IMR-90 (cell line): ENCODE data around the gene FOXL2NB. TPM values are rescaled to one million over a fixed set of nuclear protein-coding genes. Genes with fewer than 3 reads are reported as not detected.

Experiments used
- ATAC-seq: fragments of 200-7000 bp; cut with Tn5 transposase; 2 replicates; pipeline ENCODE4 v1.9.1; 2020; ENCODE audit warnings: low read depth, mild to moderate bottlenecking, moderate library complexity
- Bru-seq: library from RNA; stranded (reverse); fragments of 400-500 nt; gene quantifications from one replicate; lab custom pipeline; 2021; lab: Mats Ljungman, UMichigan
- BruChase-seq, 2 experiments: library from RNA; stranded (reverse); fragments of 400-500 nt; gene quantifications; one replicate each; lab custom pipeline; 2021; lab: Mats Ljungman, UMichigan
- BruUV-seq: library from RNA; stranded (reverse); fragments of 400-500 nt; replicated peaks from 2 replicates; lab custom pipeline; 2021; lab: Mats Ljungman, UMichigan
- CTCF ChIA-PET: fragments of 300-600 bp; formaldehyde crosslinking; extraction: SDS; loops from one replicate; lab custom pipeline; 2021; ENCODE audit warnings: antibody characterized with exemption; lab: Yijun Ruan, JAX
- POLR2A ChIA-PET: fragments of 300-600 bp; sonication (Branson Sonifier 250); formaldehyde crosslinking; loops from one replicate; lab custom pipeline; 2022; ENCODE audit warnings: antibody characterized with exemption; ENCODE audit not compliant: unreplicated experiment; lab: Charles Lee
- DNase-seq: peaks from one replicate; pipeline ENCODE4 v3.0.0; 2013
- H2AFZ ChIP-seq: replicated peaks from 2 replicates; pipeline ENCODE3; 2013; ENCODE audit warnings: low read length, mild to moderate bottlenecking; ENCODE audit not compliant: poor library complexity
- H2AK5ac ChIP-seq: 2 replicates; pipeline ENCODE4 v1.6.1; 2013; ENCODE audit warnings: low read depth, low read length, inconsistent platforms
- H2AK9ac ChIP-seq: replicated peaks from 2 replicates; pipeline ENCODE3; 2013; ENCODE audit warnings: mild to moderate bottlenecking, low read depth, low read length, moderate library complexity; ENCODE audit not compliant: poor library complexity
- H2BK120ac ChIP-seq: 2 replicates; pipeline ENCODE4 v1.6.1; 2013; ENCODE audit warnings: low read depth, low read length, inconsistent platforms
- H2BK15ac ChIP-seq: 3 replicates; pipeline ENCODE4 v1.6.1; 2013; ENCODE audit warnings: low read depth, low read length, inconsistent platforms
- H2BK20ac ChIP-seq: 2 replicates; pipeline ENCODE4 v1.6.1; 2013; ENCODE audit warnings: low read depth, mild to moderate bottlenecking, inconsistent platforms, low read length, moderate library complexity
- H2BK5ac ChIP-seq: 2 replicates; pipeline ENCODE4 v1.6.1; 2013; ENCODE audit warnings: mild to moderate bottlenecking, low read depth, low read length, inconsistent platforms; ENCODE audit not compliant: poor library complexity, severe bottlenecking
- H3K14ac ChIP-seq: replicated peaks from 2 replicates; pipeline ENCODE4 v1.6.1; 2013; ENCODE audit warnings: low read depth, low read length, inconsistent platforms
- H3K18ac ChIP-seq: 2 replicates; pipeline ENCODE4 v1.6.1; 2013; ENCODE audit warnings: low read depth, low read length, control low read depth
- H3K23ac ChIP-seq: 2 replicates; pipeline ENCODE4 v1.6.1; 2013; ENCODE audit warnings: low read depth, low read length, inconsistent platforms
- H3K27ac ChIP-seq: 2 replicates; pipeline ENCODE4 v1.5.1; 2013; ENCODE audit warnings: mild to moderate bottlenecking, control low read depth, low read length; ENCODE audit not compliant: insufficient read depth
- H3K27me3 ChIP-seq: 2 replicates; pipeline ENCODE4 v1.6.1; 2013; ENCODE audit warnings: low read length; ENCODE audit not compliant: control insufficient read depth, insufficient read depth
- H3K36me3 ChIP-seq: 2 replicates; pipeline ENCODE4 v1.6.1; 2013; ENCODE audit warnings: low read length, mixed read lengths; ENCODE audit not compliant: control insufficient read depth, insufficient read depth
- H3K4ac ChIP-seq: 2 replicates; pipeline ENCODE4 v1.6.1; 2013; ENCODE audit warnings: low read depth, low read length, inconsistent platforms
- H3K4me1 ChIP-seq: 2 replicates; pipeline ENCODE4 v1.6.1; 2013; ENCODE audit warnings: low read length, mixed read lengths; ENCODE audit not compliant: control insufficient read depth, insufficient read depth
- H3K4me2 ChIP-seq: 2 replicates; pipeline ENCODE4 v1.6.1; 2013; ENCODE audit warnings: low read depth, mild to moderate bottlenecking, control low read depth, low read length, moderate library complexity
- H3K4me3 ChIP-seq: 2 replicates; pipeline ENCODE4 v1.5.1; 2013; ENCODE audit warnings: low read depth, mild to moderate bottlenecking, control low read depth, low read length, moderate library complexity; ENCODE audit not compliant: insufficient read depth
- H3K56ac ChIP-seq: 2 replicates; pipeline ENCODE4 v1.6.1; 2013; ENCODE audit warnings: low read length, inconsistent platforms; ENCODE audit not compliant: insufficient read depth; ENCODE audit errors: extremely low read depth
- H3K79me1 ChIP-seq, 2 experiments: 2 replicates each; pipeline ENCODE4 v1.6.1; 2013; ENCODE audit warnings: low read length in 2 of 2, inconsistent platforms in 1 of 2, low read depth in 1 of 2
- H3K9ac ChIP-seq: 2 replicates; pipeline ENCODE4 v1.6.1; 2013; ENCODE audit warnings: low read depth, low read length, control low read depth
- H3K9me1 ChIP-seq: 2 replicates; pipeline ENCODE4 v1.6.1; 2013; ENCODE audit warnings: low read length, inconsistent platforms; ENCODE audit not compliant: insufficient read depth
- H3K9me3 ChIP-seq: 2 replicates; pipeline ENCODE4 v1.6.1; 2013; ENCODE audit warnings: low read length; ENCODE audit not compliant: control insufficient read depth, insufficient read depth
- H4K20me1 ChIP-seq: 2 replicates; pipeline ENCODE4 v1.6.1; 2013; ENCODE audit warnings: low read length, inconsistent platforms; ENCODE audit not compliant: insufficient read depth
- H4K5ac ChIP-seq: 2 replicates; pipeline ENCODE4 v1.6.1; 2013; ENCODE audit warnings: mild to moderate bottlenecking, low read depth, low read length, control low read depth
- H4K8ac ChIP-seq, 2 experiments: 2 replicates each; pipeline ENCODE4 v1.6.1; 2013; ENCODE audit warnings: low read depth in 2 of 2, low read length in 2 of 2, control low read depth in 1 of 2, inconsistent platforms in 1 of 2
- H4K91ac ChIP-seq: 2 replicates; pipeline ENCODE4 v1.6.1; 2013; ENCODE audit warnings: low read depth, low read length, inconsistent platforms; ENCODE audit not compliant: insufficient read depth
- BHLHE40 ChIP-seq: fragments of 150-350 bp; IDR thresholded peaks from 2 replicates; pipeline ENCODE4 v1.6.1; 2016; ENCODE audit warnings: mild to moderate bottlenecking, low read depth, low read length
- RAD21 ChIP-seq: IDR thresholded peaks from 2 replicates; pipeline ENCODE4 v1.6.1; 2012; ENCODE audit warnings: low read length, improper control_type of control experiment
- WGBS, 2 experiments: methylation state at CpG; one replicate each; pipeline versions ENCODE4 v1.1.5 to v1.1.7; 2013; ENCODE audit warnings: missing lambda C conversion rate in 2 of 2; ENCODE audit not compliant: insufficient read length in 1 of 2; ENCODE audit errors: extremely low coverage in 2 of 2; 5-methylcytosine and 5-hydroxymethylcytosine counted together
- dilution Hi-C: fragments of 300-500 bp; cut with HindIII; formaldehyde crosslinking; loops from one replicate; pipeline ENCODE4 v1.14.3; 2018; ENCODE audit warnings: low sequenced_read_pairs; ENCODE audit not compliant: unreplicated experiment
- in situ Hi-C: fragments of 300-500 bp; cut with MboI; formaldehyde crosslinking; loops from 3 replicates; pipeline ENCODE4 v1.14.3; 2019; ENCODE audit warnings: low sequenced_read_pairs, inconsistent platforms, mixed read lengths
- intact Hi-C: fragments of 100-400 bp; cut with micrococcal nuclease; formaldehyde crosslinking; loops from 2 replicates; pipeline ENCODE4 v1.10.0; 2022
- long read RNA-seq: library from polyadenylated mRNA; unstranded; transcript quantifications from one replicate; pipeline ENCODE4 v2.0.0, GENCODE V29; 2021; ENCODE audit not compliant: unreplicated experiment
- polyA plus RNA-seq, 3 experiments: library from polyadenylated mRNA; depleted of rRNA; stranded (reverse); fragments of >200 nt; gene quantifications; 2 replicates each; pipeline ENCODE4 v1.2.3, GENCODE V29; 2012; ENCODE audit warnings: low replicate concordance in 1 of 3
- total RNA-seq: library from RNA; depleted of rRNA; stranded (reverse); fragments of >200 nt; gene quantifications from 2 replicates; pipeline ENCODE4 v1.2.3, GENCODE V29; 2012; rRNA removed

Gene FOXL2NB
- total RNA-seq, result under 0.01 TPM in 1 of 2 replicates, not detected in the other
- polyA plus RNA-seq (2012; rRNA removed), result 0.05 TPM in 1 of 2 replicates, not detected in the other
- polyA plus RNA-seq (2012; cell fraction: cytosol; rRNA removed), result 0.01 and 0.09 TPM in 2 replicates
- polyA plus RNA-seq (2012; cell fraction: nucleus; rRNA removed; ENCODE audit: low replicate concordance), result 0.13 and 0.22 TPM in 2 replicates
- Bru-seq, nascent RNA, result not detected
- percentile 25 among the genes with signal in this experiment for BruChase-seq, experiment 1, labeled RNA remaining after a 6-hour chase
- percentile 15 among the genes with signal in this experiment for BruChase-seq, experiment 2, labeled RNA remaining after a 2-hour chase
- long read RNA-seq, result 0 reads

DNA sequence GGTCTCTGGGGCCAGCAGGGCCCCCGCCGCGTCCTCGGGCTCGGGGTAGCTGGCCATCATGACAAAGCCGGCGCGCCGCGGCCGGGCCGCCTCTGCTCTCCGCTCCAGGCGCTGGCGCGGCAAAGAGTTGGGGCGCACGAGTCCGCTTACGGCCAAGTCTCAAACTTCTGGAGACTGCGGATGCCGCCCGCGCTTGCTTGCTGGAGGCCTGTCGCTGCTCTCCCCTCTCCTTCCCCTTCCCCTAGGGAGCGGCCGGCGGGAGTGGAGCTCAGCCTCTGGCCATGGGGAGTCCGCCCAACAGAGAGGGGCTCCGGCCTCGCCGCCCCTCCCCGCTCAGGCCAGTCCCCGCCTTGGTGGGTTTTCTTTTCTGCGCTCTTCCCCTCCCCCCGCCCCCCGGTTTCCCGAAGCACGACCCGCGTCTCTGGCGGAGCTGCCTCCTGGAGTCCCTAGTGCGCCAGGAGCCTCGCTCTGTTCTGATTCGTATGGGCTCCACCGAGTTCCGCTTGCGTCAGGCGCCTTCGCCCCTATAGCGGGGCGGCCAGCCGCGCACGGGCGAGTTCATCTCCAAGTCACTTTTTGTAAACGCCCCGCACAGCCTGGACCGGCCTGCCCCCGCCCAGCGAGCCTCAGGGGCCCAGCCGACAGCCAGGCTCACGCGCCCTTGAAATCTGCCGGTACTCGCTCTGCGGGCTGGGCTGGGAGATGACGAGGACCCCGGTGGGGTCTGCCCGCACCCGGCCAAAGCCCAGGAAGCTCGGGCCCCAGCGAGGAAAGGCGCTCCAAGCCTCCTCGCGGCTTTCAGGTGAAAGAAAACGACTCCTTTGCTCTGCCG, at the start of gene FOXL2NB, which contains the start of gene FOXL2:
Gene FOXL2NB, plus strand, starts transcription at position 555 of the 832 bp plus-strand sequence. Its CDS starts 148 bp downstream, at position 703.
Gene FOXL2, minus strand, starts transcription at position 475 of the 832 bp plus-strand sequence. Its CDS starts 415 bp downstream, at position 60.
- peak; percentile 48 for DNase-seq
- peaks cover 2% of the 10 kb centered on the region; the same call in 1 of the 2 replicates for H3K4me1 ChIP-seq
- no peak within 1 kb of the TSS for H2BK120ac ChIP-seq
- H4K20me1 ChIP-seq, result peaks cover 10% of the 10 kb centered on the region
- H3K36me3 ChIP-seq, result no peaks in the 10 kb centered on the region
- no peak within 1 kb of the TSS for H3K18ac ChIP-seq
- POLR2A ChIA-PET, result no interaction called here
- H3K14ac ChIP-seq, result no peak within 1 kb of the TSS
- H3K79me1 ChIP-seq, result no peaks in the 10 kb centered on the region
- H3K56ac ChIP-seq, result no peak within 1 kb of the TSS
- BruUV-seq, result no TSS peak
- peak within 1 kb of the TSS; percentile 75 for H2AFZ ChIP-seq
- H3K4me2 ChIP-seq, result peak within 1 kb of the TSS; percentile 80
- CTCF ChIA-PET, result interaction anchor here (0.6 kb wide), 1 partner anchor 188 kb away, joined by 4 read pairs; no protein-coding TSS in a partner anchor
- H4K8ac ChIP-seq, result no peak within 1 kb of the TSS
- no peak within 1 kb of the TSS for H2BK5ac ChIP-seq
- H3K9me3 ChIP-seq, result peaks cover 7% of the 10 kb centered on the region
- WGBS, 2 experiments, result 1% methylated on average over 40 of the region's 78 CpGs; no CpG with 5 or more reads in 1 of the 2 experiments
- H3K4me3 ChIP-seq, result peak within 1 kb of the TSS; percentile 23
- no peak within 1 kb of the TSS for H4K91ac ChIP-seq
- H4K5ac ChIP-seq, result no peak within 1 kb of the TSS
- no peak within 1 kb of the TSS for H2AK9ac ChIP-seq
- H2BK15ac ChIP-seq, result no peak within 1 kb of the TSS
- no peak within 1 kb of the TSS for H3K27ac ChIP-seq
- no peak within 1 kb of the TSS for H3K9ac ChIP-seq
- intact Hi-C loops (no loop called here), in situ Hi-C loops (no loop called here), dilution Hi-C loops (no loop called here)
- peak; percentile 59 for ATAC-seq
- no peak within 1 kb of the TSS for H2BK20ac ChIP-seq
- H2AK5ac ChIP-seq, result no peak within 1 kb of the TSS
- 0 out of 2 replicates have a peak, but pooled peaks cover 3% of the 10 kb centered on the region for H3K9me1 ChIP-seq
- no peak within 1 kb of the TSS for H3K4ac ChIP-seq
- 0 out of 2 replicates have a peak within 1 kb of the TSS, but pooled peaks have one; percentile 4 for H3K23ac ChIP-seq
- H3K27me3 ChIP-seq, result peaks cover 98% of the 10 kb centered on the region
- TF ChIP-seq BHLHE40 (peak; percentile 53), RAD21 (no peak)
